ENCODE results near the gene MPP1. TPM values are rescaled to one million over a fixed set of nuclear protein-coding genes. Genes with fewer than 3 reads are reported as not detected.
"Not testable (repeated sequence)": the region's sequence is repeated elsewhere in the genome, so short reads cannot be mapped to it uniquely, and the experiment has no call there.

Gene MPP1
- total and polyA plus RNA-seq, 8 donors = 15.8 to 80.3 (median 24.5) TPM

- H3K27ac ChIP-seq = no peak overlapping the region
- intact Hi-C loops (cut with DNase I) = no loop called here
- H3K4me3 ChIP-seq = no peak overlapping the region
- H3K9me3 ChIP-seq = no peaks in the 10 kb centered on the region
- 71 to 86% methylated on average over 7 of the region's 7 CpGs for WGBS, 2 donors
- TF ChIP-seq CTCF (IDR thresholded peaks at IDR 0.05) = no peak
- no peak for ATAC-seq
- H3K4me1 ChIP-seq = no peaks in the 10 kb centered on the region
- no peak for DNase-seq
- FAIRE-seq = no peak
- H3K27me3 ChIP-seq = peaks cover 0 to 2% (median 0%) of the 10 kb centered on the region in 4 donors
- no peaks in the 10 kb centered on the region for H3K36me3 ChIP-seq
Measured at GRCh38 chrX:154819771-154820341, 14.6 kb upstream of the MPP1 start.

- no peaks in the 10 kb centered on the region for H3K4me1 ChIP-seq
- H3K4me3 ChIP-seq = no peak overlapping the region
- ATAC-seq (peak in 1 of 4 donors; percentile 53), FAIRE-seq (no peak), DNase-seq (no peak)
- no peaks in the 10 kb centered on the region for H3K36me3 ChIP-seq
- H3K27me3 ChIP-seq = peaks cover 0 to 2% (median 0%) of the 10 kb centered on the region in 4 donors
- intact Hi-C loops (cut with DNase I) = no loop called here
- TF ChIP-seq CTCF (IDR thresholded peaks at IDR 0.05) = no peak
- no peaks in the 10 kb centered on the region for H3K9me3 ChIP-seq
- no peak overlapping the region for H3K27ac ChIP-seq
- 33 to 38% methylated on average over 11 of the region's 11 CpGs for WGBS, 2 donors
Measured at GRCh38 chrX:154818916-154819770, 13.9 kb upstream of the MPP1 start.

GRCh38 chrX:154817048-154817618 lies 11.8 kb upstream of the MPP1 start:
- H3K4me1 ChIP-seq; H3K27ac ChIP-seq; H3K9me3 ChIP-seq; ATAC-seq; FAIRE-seq; H3K4me3 ChIP-seq; H3K27me3 ChIP-seq; H3K36me3 ChIP-seq; intact Hi-C loops (cut with DNase I); DNase-seq: not testable (repeated sequence)
- 89 to 95% methylated on average over 19 of the region's 19 CpGs for WGBS, 2 donors

GRCh38 chrX:154816326-154816898 lies 11.1 kb upstream of the MPP1 start:
- H3K9me3 ChIP-seq; ATAC-seq; DNase-seq; intact Hi-C loops (cut with DNase I); H3K4me3 ChIP-seq; H3K27me3 ChIP-seq; H3K4me1 ChIP-seq; H3K27ac ChIP-seq; H3K36me3 ChIP-seq: not testable (repeated sequence)
- FAIRE-seq = peak; percentile 98
- WGBS, 2 donors = 76 to 90% methylated on average over 4 of the region's 4 CpGs

- Histone ChIP-seq H3K4me3 (no peak overlapping the region), H3K4me1 (no peaks in the 10 kb centered on the region), H3K27ac (no peak overlapping the region), H3K9me3 (no peaks in the 10 kb centered on the region), H3K27me3 (peaks cover 0 to 2% (median 0%) of the 10 kb centered on the region in 4 donors), H3K36me3 (no peaks in the 10 kb centered on the region)
- intact Hi-C loops (cut with DNase I) = no loop called here
- no peak for TF ChIP-seq CTCF (IDR thresholded peaks at IDR 0.05)
- peak; percentile 49 for FAIRE-seq
- WGBS, 2 donors = 41 to 49% methylated on average over 5 of the region's 5 CpGs
- DNase-seq = no peak
- ATAC-seq = peak in 1 of 4 donors; percentile 30
Measured at GRCh38 chrX:154815274-154815818, 10.1 kb upstream of the MPP1 start.

Measured in pancreas (tissue), 10 donors.